Heart left ventricle (tissue), 13 donors: ENCODE measurements around the gene PRKN.

Source experiments
- POLR2A ChIP-seq, 2 donors: fragments of 450-650 bp; IDR thresholded peaks; one replicate each; pipeline ENCODE4 v1.6.1; 2017; ENCODE audit warnings: antibody characterized with exemption in 2 of 2, mild to moderate bottlenecking in 2 of 2, moderate library complexity in 2 of 2
- TF ChIP-seq, protein P1 (sequence below), 12 donors: fragments of 200-600 bp; sonication (generic) in 4 of 12; IDR thresholded peaks; one replicate each; pipeline versions ENCODE4 v1.5.0 to v1.8.0; 2018 to 2022; ENCODE audit warnings: antibody characterized with exemption in 12 of 12, mild to moderate bottlenecking in 5 of 12
- donor health status: ischemic (EF 13 %, LVEDD 7.1; RV severe dilation, severe dysfunction).
- donor health status: DM: no; HTN: yes; CAD: no.
- donor health status: DM: no; HTN: no; CAD: no.
- donor health status: ischemic (EF 25% LVEDD 6.9; RV normal size, moderate dysfunction).
- donor health status: ischemic (EF 25% LVEDD 5.7; RV mildly dilated, moderate dysfunction).
- donor health status: ischemic (EF 35%, LVEDD 5.7; RV mildly dilated, moderate dysfunction).
- donor health status: nonischemic (EF 11% LVEDD 7.7; RV severe dilation, severe dysfunction).
- donor health status: DM: yes; HTN: yes; CAD: no.
- donor health status: PGD.
- donor health status: ischemic (EF 29% LVEDD 5.4; RV normal size, mild dysfunction).
- donor health status: nonischemic (EF 23%, LVEDD 6.1; RV moderate dilation, normal function).

DNA sequence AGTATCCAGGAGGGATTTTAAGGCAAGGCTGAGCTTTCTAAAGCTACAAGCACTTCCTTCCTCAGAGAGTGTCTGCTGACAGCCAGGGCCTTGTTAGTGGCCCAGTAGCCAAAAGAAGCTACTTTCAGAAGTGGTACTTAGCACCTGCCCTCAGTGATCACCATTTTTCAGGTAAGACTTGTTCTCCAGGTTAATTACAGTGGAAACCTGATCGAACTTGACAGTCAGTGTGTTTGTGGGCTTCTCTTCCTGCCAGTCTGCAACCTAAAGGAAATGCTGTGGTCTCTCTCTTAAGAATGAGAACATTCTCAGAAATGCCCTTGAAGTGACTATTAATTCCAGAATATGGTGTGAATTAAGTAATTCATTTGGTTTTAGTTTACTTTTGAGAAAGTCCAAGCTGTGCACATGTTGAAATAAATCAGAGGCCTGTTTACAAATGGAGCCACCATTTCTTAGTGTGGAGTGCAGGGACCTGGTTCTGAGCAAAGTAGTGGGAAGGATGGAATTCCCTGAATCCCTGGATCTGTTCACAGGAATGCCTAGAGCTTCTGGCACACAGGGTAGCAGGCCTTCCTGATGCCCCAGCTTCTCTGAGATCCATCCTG lies 1268.5 kb downstream of the PRKN start:
- TF ChIP-seq, protein P1, sequence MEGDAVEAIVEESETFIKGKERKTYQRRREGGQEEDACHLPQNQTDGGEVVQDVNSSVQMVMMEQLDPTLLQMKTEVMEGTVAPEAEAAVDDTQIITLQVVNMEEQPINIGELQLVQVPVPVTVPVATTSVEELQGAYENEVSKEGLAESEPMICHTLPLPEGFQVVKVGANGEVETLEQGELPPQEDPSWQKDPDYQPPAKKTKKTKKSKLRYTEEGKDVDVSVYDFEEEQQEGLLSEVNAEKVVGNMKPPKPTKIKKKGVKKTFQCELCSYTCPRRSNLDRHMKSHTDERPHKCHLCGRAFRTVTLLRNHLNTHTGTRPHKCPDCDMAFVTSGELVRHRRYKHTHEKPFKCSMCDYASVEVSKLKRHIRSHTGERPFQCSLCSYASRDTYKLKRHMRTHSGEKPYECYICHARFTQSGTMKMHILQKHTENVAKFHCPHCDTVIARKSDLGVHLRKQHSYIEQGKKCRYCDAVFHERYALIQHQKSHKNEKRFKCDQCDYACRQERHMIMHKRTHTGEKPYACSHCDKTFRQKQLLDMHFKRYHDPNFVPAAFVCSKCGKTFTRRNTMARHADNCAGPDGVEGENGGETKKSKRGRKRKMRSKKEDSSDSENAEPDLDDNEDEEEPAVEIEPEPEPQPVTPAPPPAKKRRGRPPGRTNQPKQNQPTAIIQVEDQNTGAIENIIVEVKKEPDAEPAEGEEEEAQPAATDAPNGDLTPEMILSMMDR (IDR thresholded peaks at IDR 0.05): no peak
- TF ChIP-seq POLR2A (IDR thresholded peaks at IDR 0.05): no peak
